Right lobe of liver (tissue), 4 donors: ENCODE data around the gene STAT4.

Source experiments
- POLR2A ChIP-seq: fragments of 450-650 bp; IDR thresholded peaks from one replicate; pipeline ENCODE4 v1.6.1; 2017; ENCODE audit warnings: antibody characterized with exemption, mild to moderate bottlenecking
- TF ChIP-seq, protein P1 (sequence below), 4 donors: fragments of 200-600 bp in 3 of 4; fragments of 450-650 bp in 1 of 4; IDR thresholded peaks; one replicate each; pipeline versions ENCODE4 v1.5.1 to v1.8.0; 2016 to 2022; ENCODE audit warnings: antibody characterized with exemption in 4 of 4, mild to moderate bottlenecking in 2 of 4
- donor health status: DM: no; HTN: no; CAD: no.
- donor health status: DM: no; HTN: no; CAD: no.
- donor health status: DM: no; HTN: yes; CAD: no.

DNA sequence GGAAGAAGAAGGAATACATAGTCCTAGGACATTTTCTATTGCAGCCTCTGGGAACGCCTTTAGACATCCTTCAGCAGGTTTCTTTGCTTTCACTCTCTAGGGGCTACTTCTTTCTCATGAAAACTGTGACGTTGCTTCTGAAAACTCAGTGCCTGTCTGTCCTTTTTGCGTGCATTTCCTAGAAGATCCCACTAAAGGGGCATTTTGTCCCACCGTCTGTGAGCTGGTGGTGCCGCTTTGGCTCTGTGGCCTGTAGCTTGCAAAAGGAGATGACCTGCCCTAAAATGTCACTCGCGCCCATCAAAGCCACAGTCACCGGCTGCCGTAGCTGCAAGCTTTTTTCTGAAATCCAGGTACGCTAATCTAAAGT is 579 bp downstream of the STAT4 start:
- TF ChIP-seq POLR2A = no peak
- TF ChIP-seq, protein P1, sequence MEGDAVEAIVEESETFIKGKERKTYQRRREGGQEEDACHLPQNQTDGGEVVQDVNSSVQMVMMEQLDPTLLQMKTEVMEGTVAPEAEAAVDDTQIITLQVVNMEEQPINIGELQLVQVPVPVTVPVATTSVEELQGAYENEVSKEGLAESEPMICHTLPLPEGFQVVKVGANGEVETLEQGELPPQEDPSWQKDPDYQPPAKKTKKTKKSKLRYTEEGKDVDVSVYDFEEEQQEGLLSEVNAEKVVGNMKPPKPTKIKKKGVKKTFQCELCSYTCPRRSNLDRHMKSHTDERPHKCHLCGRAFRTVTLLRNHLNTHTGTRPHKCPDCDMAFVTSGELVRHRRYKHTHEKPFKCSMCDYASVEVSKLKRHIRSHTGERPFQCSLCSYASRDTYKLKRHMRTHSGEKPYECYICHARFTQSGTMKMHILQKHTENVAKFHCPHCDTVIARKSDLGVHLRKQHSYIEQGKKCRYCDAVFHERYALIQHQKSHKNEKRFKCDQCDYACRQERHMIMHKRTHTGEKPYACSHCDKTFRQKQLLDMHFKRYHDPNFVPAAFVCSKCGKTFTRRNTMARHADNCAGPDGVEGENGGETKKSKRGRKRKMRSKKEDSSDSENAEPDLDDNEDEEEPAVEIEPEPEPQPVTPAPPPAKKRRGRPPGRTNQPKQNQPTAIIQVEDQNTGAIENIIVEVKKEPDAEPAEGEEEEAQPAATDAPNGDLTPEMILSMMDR (IDR thresholded peaks at IDR 0.05) = no peak
